HG02798 (cell line): ENCODE results near the gene TCEAL3.
A peak's percentile ranks its signal among the peaks of the same experiment; 100 is the strongest.
"Not testable (repeated sequence)": the region's sequence is repeated elsewhere in the genome, so short reads cannot be mapped to it uniquely, and the experiment has no call there.

ENCODE experiments used
- ATAC-seq: cut with Tn5 transposase; IDR thresholded peaks from one replicate; pipeline ENCODE4 v1.9.1; 2021; ENCODE audit warnings: mild to moderate bottlenecking; ENCODE audit not compliant: unreplicated experiment, poor library complexity

TCEAL3 gene

GRCh38 chrX:103607364-103608305, at the start of gene TCEAL3:
TSS of gene TCEAL3 (plus strand) at chrX:103607963. CDS start at chrX:103609065, 1,102 bp downstream.
- peak; percentile 86 for ATAC-seq

GRCh38 chrX:103560256-103560655, 47.5 kb upstream of the TCEAL3 start:
- no peak for ATAC-seq

- no peak for ATAC-seq
Measured at GRCh38 chrX:103562801-103563200, 45.0 kb upstream of the TCEAL3 start.

GRCh38 chrX:103565197-103565596, 42.6 kb upstream of the TCEAL3 start:
- peak; percentile 45 for ATAC-seq

GRCh38 chrX:103565752-103566151, 42.0 kb upstream of the TCEAL3 start:
- ATAC-seq, result no peak

GRCh38 chrX:103571121-103571520, 36.6 kb upstream of the TCEAL3 start:
- no peak for ATAC-seq

GRCh38 chrX:103571726-103572125, 36.0 kb upstream of the TCEAL3 start:
- ATAC-seq, result no peak

- no peak for ATAC-seq
Measured at GRCh38 chrX:103573202-103573601, 34.6 kb upstream of the TCEAL3 start.

- no peak for ATAC-seq
Measured at GRCh38 chrX:103584596-103584995, 23.2 kb upstream of the TCEAL3 start.

GRCh38 chrX:103585411-103586313, 22.1 kb upstream of the TCEAL3 start, which contains the start of gene TCEAL4:
TSS of gene TCEAL4 (plus strand) at chrX:103585515. CDS start at chrX:103586676, 1,161 bp downstream.
- peak; percentile 87 for ATAC-seq

GRCh38 chrX:103586314-103586646, 21.5 kb upstream of the TCEAL3 start:
- ATAC-seq, result peak; percentile 57

- ATAC-seq, result no peak
Measured at GRCh38 chrX:103586659-103587058, 21.1 kb upstream of the TCEAL3 start.

GRCh38 chrX:103592295-103592694, 15.5 kb upstream of the TCEAL3 start:
- ATAC-seq, result not testable (repeated sequence)

GRCh38 chrX:103595202-103595601, 12.6 kb upstream of the TCEAL3 start:
- ATAC-seq, result not testable (repeated sequence)

GRCh38 chrX:103608306-103608963, 672 bp downstream of the TCEAL3 start:
- peak; percentile 23 for ATAC-seq

- no peak for ATAC-seq
Measured at GRCh38 chrX:103610282-103610681, 2.5 kb downstream of the TCEAL3 start.

GRCh38 chrX:103613362-103613890, 5.7 kb downstream of the TCEAL3 start:
- no peak for ATAC-seq

- no peak for ATAC-seq
Measured at GRCh38 chrX:103614999-103615398, 7.2 kb downstream of the TCEAL3 start.

- ATAC-seq, result no peak
Measured at GRCh38 chrX:103615781-103616371, 8.1 kb downstream of the TCEAL3 start.
